ENCODE results near the gene POLD2.

The POLD2 gene

GRCh38 chr7:44153948-44154335 lies 30.6 kb upstream of the POLD2 start:
- DNase-seq (ENCODE audit: low read depth, low spot score): no peak
- no peak overlapping the region for H3K4me3 ChIP-seq (ENCODE audit: low read length)

GRCh38 chr7:44152971-44153947 lies 29.9 kb upstream of the POLD2 start:
- DNase-seq (ENCODE audit: low read depth, low spot score): no peak
- H3K4me3 ChIP-seq (ENCODE audit: low read length): no peak overlapping the region

- DNase-seq (ENCODE audit: low read depth, low spot score): no peak
- no peak overlapping the region for H3K4me3 ChIP-seq (ENCODE audit: low read length)
These were observed 28.6 kb upstream of the POLD2 start for GRCh38 chr7:44151956-44152355.

DNA sequence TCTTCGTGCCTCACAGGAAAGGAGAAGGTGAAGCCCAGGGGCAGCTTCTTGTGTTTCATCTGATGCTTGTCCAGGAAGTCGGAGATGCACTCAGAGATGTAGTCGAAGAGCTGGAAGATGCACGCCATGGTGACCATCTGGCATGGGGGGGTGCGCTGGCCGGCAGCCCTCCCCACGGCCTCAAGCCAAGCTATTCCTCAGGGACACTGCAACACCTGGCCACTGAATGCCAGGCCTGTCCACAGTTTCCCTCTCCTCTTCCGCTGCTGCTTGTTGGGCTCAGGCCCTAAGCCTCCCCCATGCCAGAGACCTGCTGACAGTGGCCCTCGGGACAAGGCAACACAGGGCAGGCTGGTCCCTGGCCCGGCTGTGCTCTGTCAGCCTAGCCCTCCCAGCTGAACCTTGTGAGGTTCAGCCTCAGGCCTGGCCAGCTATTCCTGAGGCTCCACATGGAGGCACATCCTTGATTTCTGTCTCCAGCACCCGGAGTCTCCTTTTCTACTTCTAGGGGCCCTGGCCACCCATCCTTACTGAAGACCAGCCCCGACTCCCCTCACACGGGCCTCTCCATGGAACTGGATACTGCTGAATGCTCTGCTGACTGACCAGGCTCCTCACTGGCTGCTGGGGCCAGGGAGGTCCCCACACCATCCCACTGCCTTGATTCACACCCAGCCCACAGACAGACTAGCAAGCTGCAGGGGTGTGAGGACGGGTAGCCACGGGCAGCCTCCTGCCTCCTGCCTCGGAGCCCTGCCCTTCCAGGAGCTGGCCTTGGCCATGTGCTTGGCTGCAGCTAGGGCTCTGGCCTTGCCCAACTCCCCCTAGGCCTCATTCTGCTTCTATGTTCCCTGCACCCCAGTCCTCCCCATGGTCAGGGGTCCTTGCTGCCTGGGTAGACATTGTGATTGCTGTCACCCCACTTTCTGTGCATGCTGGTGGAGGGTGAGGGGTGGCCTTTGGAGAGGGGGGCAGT lies 27.9 kb upstream of the POLD2 start:
- H3K4me3 ChIP-seq (ENCODE audit: low read length): no peak overlapping the region
- no peak for DNase-seq (ENCODE audit: low read depth, low spot score)

- no peak overlapping the region for H3K4me3 ChIP-seq (ENCODE audit: low read length)
These were observed 27.1 kb upstream of the POLD2 start for GRCh38 chr7:44150466-44150832.

GRCh38 chr7:44149571-44150465 lies 26.5 kb upstream of the POLD2 start:
- DNase-seq (ENCODE audit: low read depth, low spot score): no peak
- H3K4me3 ChIP-seq (ENCODE audit: low read length): no peak overlapping the region

More at GRCh38 chr7:44150466-44150832, 27.1 kb upstream of the POLD2 start:
- no peak for DNase-seq (ENCODE audit: low read depth, low spot score)

DNA sequence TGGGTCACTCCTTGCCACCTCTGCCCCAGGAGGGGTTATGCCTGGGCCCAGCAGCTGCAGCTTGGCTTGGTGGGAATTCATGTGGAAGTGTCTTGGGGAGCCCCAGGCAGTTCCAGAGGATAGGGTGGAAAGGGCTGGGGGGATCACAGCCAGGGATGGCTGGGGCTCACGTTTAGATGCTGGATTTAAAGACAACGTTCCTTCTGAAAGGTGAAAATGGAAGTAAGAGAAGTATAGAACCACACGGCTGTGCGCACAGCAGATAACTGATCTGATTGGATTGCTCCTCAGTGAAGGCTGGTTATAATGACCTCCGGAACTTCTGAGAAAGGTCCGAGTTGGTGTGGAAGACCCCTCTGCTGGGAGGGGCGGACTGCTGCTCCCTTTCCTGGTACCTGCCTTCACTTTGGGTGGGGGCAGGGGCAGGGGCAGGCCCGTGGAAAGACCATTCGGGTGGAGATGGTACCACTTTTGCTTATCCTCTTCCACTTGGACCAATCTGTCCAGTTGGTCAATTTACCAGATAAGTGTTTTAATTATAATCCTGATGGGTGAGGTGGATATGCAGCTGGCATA lies 25.7 kb upstream of the POLD2 start:
- no peak for DNase-seq (ENCODE audit: low read depth, low spot score)

DNA sequence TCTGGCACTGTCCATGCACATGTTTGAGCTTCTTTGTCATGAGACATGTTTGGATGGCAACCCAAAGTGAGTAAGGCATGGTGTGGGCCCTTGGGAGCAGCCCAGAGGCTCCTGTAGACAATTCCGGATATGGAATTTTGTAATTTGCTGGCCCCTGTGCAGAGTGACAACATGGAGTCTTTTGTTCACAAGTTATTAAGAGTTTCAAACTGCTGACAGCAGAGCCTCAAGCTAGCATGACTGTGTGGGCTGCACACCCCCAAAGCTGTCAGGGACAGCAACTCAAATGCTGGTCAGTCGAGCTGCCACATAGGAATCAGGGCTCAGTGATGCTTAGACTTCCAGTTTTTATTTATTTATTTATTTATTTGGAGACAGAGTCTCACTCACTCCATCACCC lies 24.8 kb upstream of the POLD2 start:
- H3K4me3 ChIP-seq (ENCODE audit: low read length): no peak overlapping the region
- DNase-seq (ENCODE audit: low read depth, low spot score): no peak

More for the DNA sequence above, 25.7 kb upstream of the POLD2 start:
- H3K4me3 ChIP-seq (ENCODE audit: low read length): no peak overlapping the region

GRCh38 chr7:44147026-44147991 lies 24.0 kb upstream of the POLD2 start:
- H3K4me3 ChIP-seq (ENCODE audit: low read length): no peak overlapping the region
- DNase-seq (ENCODE audit: low read depth, low spot score): no peak

DNA sequence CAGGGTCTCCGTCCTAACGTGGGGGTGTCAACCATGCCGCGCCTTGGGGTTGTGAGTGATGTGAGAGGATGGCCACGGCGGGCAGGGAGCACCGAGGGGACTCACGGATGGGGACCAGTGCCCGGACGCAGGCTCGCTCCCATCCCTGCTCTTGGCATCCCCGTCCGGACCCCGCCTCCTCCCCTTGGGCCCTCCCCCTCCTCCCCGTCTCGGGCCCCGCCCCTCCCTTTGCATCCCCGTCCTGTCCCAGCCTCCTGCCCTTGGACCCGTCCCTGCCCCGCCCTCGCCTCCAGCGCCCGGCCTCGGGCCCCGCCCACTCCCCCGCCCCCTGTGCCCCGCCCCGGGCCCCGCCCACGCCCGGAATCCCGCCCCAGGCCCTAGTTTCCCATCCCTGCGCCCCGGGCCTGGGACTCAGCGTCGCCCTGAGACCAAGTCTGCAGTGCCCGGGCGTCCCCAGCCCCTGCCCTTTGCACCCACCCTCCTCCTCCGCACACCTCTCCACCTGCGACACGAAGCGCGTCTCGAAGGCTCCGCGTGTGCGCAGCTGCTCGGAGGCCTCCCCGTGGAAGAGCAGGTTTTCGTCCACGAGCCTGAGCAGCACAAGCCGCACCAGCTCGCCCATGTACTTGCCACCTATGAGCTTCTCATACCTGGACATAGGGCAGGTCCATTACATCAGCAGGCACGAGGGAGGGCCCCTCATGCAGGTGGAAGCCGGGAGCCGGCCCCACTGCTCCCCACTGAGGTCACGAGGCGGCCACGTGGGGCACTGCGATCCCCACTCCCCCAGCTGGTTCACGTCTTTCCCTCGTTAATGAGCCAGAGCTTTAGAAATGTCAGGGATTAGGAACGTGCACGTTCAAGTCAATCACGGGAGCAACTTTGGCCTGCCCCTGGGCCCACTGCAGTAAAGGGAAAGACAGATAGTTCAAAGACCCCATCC lies 22.9 kb upstream of the POLD2 start:
- H3K4me3 ChIP-seq (ENCODE audit: low read length): peak overlapping the region; percentile 39
- DNase-seq (ENCODE audit: low read depth, low spot score): peak; percentile 54

GRCh38 chr7:44145479-44145968 lies 22.2 kb upstream of the POLD2 start:
- no peak for DNase-seq (ENCODE audit: low read depth, low spot score)
- peak overlapping the region; percentile 39 for H3K4me3 ChIP-seq (ENCODE audit: low read length)

DNA sequence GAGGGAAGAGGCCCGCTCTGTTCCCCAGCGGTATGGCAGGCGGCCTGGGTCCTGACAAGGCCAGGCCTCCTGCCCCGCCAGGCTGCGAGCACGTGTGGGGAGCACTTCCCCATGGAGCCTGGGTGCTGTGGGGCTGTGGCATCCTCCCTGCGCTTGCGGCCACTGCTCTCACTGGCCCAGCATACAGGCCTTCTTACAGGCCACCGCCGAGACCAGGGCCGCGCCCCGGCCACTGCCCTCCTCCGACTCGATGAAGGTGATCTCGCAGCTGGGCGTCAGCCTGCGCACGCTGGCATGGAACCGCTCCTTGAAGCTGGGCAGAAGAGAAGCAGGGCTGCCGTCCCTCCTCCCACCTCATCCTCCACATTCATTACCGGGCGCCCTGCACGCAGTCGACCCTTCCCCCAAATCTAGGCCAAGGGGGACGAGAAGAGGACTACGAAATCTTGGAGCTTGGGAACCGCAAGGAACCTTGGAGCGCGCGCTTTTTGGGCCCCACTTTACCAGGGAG lies 21.7 kb upstream of the POLD2 start:
- no peak for DNase-seq (ENCODE audit: low read depth, low spot score)
- no peak overlapping the region for H3K4me3 ChIP-seq (ENCODE audit: low read length)

DNA sequence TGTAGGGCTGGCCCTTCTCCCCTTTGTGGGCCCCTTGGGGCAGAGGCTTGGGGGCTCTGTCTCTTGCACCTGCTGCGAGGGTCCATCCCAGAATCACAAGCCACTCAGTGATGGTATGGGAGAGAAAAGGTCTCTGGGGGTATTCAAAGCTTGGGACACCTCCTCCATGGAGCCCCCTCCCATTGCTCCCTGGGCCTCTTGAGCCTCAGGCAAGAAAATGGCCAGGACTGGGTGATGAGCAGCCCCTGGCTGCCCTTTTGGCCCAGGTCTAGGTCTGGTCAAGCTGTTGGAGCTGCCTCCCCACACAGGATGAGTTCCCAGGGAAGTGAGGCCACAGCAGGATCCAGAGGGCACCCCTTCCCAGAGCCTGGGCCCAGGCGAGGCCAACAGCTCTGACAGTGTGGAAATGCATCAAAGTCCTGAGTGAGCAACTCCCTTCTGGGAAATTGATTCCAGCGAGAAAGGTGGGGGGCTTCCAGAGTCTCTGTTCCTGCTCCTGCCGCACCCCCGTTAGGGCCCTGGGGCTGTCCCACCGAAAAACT lies 21.1 kb upstream of the POLD2 start:
- H3K4me3 ChIP-seq (ENCODE audit: low read length): no peak overlapping the region
- DNase-seq (ENCODE audit: low read depth, low spot score): no peak

GRCh38 chr7:44143646-44144250 lies 20.4 kb upstream of the POLD2 start:
- no peak overlapping the region for H3K4me3 ChIP-seq (ENCODE audit: low read length)
- no peak for DNase-seq (ENCODE audit: low read depth, low spot score)

DNA sequence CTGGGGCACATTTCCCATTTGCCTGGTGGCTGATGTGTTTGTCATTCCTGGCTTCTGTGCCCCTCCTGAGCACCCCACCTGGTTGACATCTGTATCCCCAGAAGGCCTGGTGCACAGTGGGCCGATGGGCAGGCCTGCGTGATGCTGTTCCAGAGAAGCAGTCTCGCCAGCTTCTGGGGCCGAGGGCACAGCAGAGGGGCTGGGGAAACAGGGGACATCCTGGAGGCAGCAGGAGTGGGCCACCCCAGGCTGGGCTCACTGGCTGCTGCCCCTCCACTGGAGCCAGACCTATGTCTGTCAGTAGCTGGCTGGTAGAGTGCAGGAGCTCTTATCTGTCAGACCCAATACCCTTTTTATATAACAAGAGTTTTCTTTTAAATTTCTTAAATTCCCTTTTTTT lies 18.7 kb upstream of the POLD2 start:
- DNase-seq (ENCODE audit: low read depth, low spot score): no peak
- no peak overlapping the region for H3K4me3 ChIP-seq (ENCODE audit: low read length)

Measured in Jurkat, Clone E6-1 (cell line).